ENCODE measurements around the gene ACVR1C. TPM values are rescaled to one million over a fixed set of nuclear protein-coding genes. Genes with fewer than 3 reads are reported as not detected.

The ACVR1C gene
- polyA plus RNA-seq, 3 donors: 0.05 TPM; not detected in 2

GRCh38 chr2:157501026-157501425 is 127.6 kb downstream of the ACVR1C start:
- peaks cover 0 to 10% (median 5%) of the 10 kb centered on the region in 7 donors for H3K9me3 Mint-ChIP-seq
- no peak for TF ChIP-seq CTCF (IDR thresholded peaks at IDR 0.05)
- Histone ChIP-seq H3K9ac (ENCODE audit: insufficient read depth, low read length, poor library complexity, severe bottlenecking) (no peak overlapping the region), H3K4me2 (replicated peaks; ENCODE audit: extremely low read depth, low read length, poor library complexity, severe bottlenecking) (no peak overlapping the region), H4K20me1 (ENCODE audit: insufficient read depth, low read length) (no peaks in the 10 kb centered on the region), H2AFZ (ENCODE audit: insufficient read depth, low read depth, low read length, poor library complexity, severe bottlenecking) (peak overlapping the region; percentile 11), H3K4me3 (replicated peaks in 1 of 3; ENCODE audit: low read depth in 2 of 3, low read length in 3 of 3) (no peak overlapping the region), H3K79me2 (ENCODE audit: insufficient read depth, low read length) (no peaks in the 10 kb centered on the region), H3K36me3 (replicated peaks in 1 of 2; ENCODE audit: control insufficient read depth in 1 of 2, insufficient read depth in 2 of 2, low read length in 2 of 2) (no peaks in the 10 kb centered on the region), H3K27me3 (ENCODE audit: control insufficient read depth in 2 of 2, insufficient read depth in 2 of 2, low read length in 2 of 2) (no peaks in the 10 kb centered on the region), H3K9me3 (replicated peaks in 1 of 2; ENCODE audit: control insufficient read depth in 1 of 2, insufficient read depth in 1 of 2, low read length in 2 of 2) (no peaks in the 10 kb centered on the region), H3K4me1 (ENCODE audit: control insufficient read depth in 1 of 2, insufficient read depth in 2 of 2, low read length in 2 of 2) (peaks cover 3 to 15% of the 10 kb centered on the region in 2 donors), H3K27ac (ENCODE audit: low read depth in 1 of 2, low read length in 2 of 2) (no peak overlapping the region)
- intact Hi-C loops (cut with micrococcal nuclease): no loop called here
- DNase-seq: no peak
- H3K36me3 Mint-ChIP-seq: no peaks in the 10 kb centered on the region
- peaks cover 0 to 1% (median 1%) of the 10 kb centered on the region in 3 donors for H3K27me3 Mint-ChIP-seq (ENCODE audit: low read depth in 3 of 3)
- no CpG with 5 or more reads among the region's 2 CpGs for WGBS (ENCODE audit: insufficient coverage)
- H3K27ac Mint-ChIP-seq: no peak overlapping the region
- no peak overlapping the region for H3K4me3 Mint-ChIP-seq
- peaks cover 17% of the 10 kb centered on the region for H3K4me1 Mint-ChIP-seq

GRCh38 chr2:157500334-157500733 is 128.3 kb downstream of the ACVR1C start:
- Histone ChIP-seq H3K36me3 (replicated peaks in 1 of 2; ENCODE audit: control insufficient read depth in 1 of 2, insufficient read depth in 2 of 2, low read length in 2 of 2) (no peaks in the 10 kb centered on the region), H4K20me1 (ENCODE audit: insufficient read depth, low read length) (no peaks in the 10 kb centered on the region), H3K4me1 (ENCODE audit: control insufficient read depth in 1 of 2, insufficient read depth in 2 of 2, low read length in 2 of 2) (peaks cover 3 to 15% of the 10 kb centered on the region in 2 donors), H3K9me3 (replicated peaks in 1 of 2; ENCODE audit: control insufficient read depth in 1 of 2, insufficient read depth in 1 of 2, low read length in 2 of 2) (no peaks in the 10 kb centered on the region), H3K9ac (ENCODE audit: insufficient read depth, low read length, poor library complexity, severe bottlenecking) (no peak overlapping the region), H3K4me2 (replicated peaks; ENCODE audit: extremely low read depth, low read length, poor library complexity, severe bottlenecking) (peak overlapping the region; percentile 7), H3K27ac (ENCODE audit: low read depth in 1 of 2, low read length in 2 of 2) (no peak overlapping the region), H3K27me3 (ENCODE audit: control insufficient read depth in 2 of 2, insufficient read depth in 2 of 2, low read length in 2 of 2) (no peaks in the 10 kb centered on the region), H3K79me2 (ENCODE audit: insufficient read depth, low read length) (no peaks in the 10 kb centered on the region), H2AFZ (ENCODE audit: insufficient read depth, low read depth, low read length, poor library complexity, severe bottlenecking) (no peak overlapping the region), H3K4me3 (replicated peaks in 1 of 3; ENCODE audit: low read depth in 2 of 3, low read length in 3 of 3) (no peak overlapping the region)
- Mint-ChIP-seq H3K36me3 (no peaks in the 10 kb centered on the region), H3K9me3 (peaks cover 0 to 7% (median 1%) of the 10 kb centered on the region in 7 donors), H3K27ac (no peak overlapping the region), H3K4me1 (peaks cover 17% of the 10 kb centered on the region), H3K4me3 (no peak overlapping the region), H3K27me3 (ENCODE audit: low read depth in 3 of 3) (peaks cover 0 to 1% (median 1%) of the 10 kb centered on the region in 3 donors)
- peak in 1 of 3 donors; percentile 18 for DNase-seq
- TF ChIP-seq CTCF (IDR thresholded peaks at IDR 0.05): no peak
- intact Hi-C loops (cut with micrococcal nuclease): no loop called here
- WGBS (ENCODE audit: insufficient coverage): no CpG with 5 or more reads among the region's 1 CpG

All from CD14-positive monocyte (primary cell).